Coronary artery (tissue), 2 donors: ENCODE measurements around the gene SNAP25.

Experiments
- DNase-seq: peaks from one replicate; pipeline ENCODE4 v3.0.0-alpha.2; 2017; ENCODE audit warnings: low spot score
- H3K27ac ChIP-seq, 2 donors: fragments of 200-600 bp; sonication (generic); one replicate each; pipeline ENCODE4 v1.5.1; 2016 to 2019
- H3K4me3 ChIP-seq: fragments of 200-600 bp; sonication (generic); 2 replicates; pipeline ENCODE4 v1.5.1; 2016; ENCODE audit warnings: mild to moderate bottlenecking, moderate library complexity
- TF ChIP-seq, protein P1 (sequence below): fragments of 200-600 bp; sonication (generic); IDR thresholded peaks from one replicate; pipeline ENCODE4 v1.5.1; 2019; ENCODE audit warnings: antibody characterized with exemption

SNAP25 gene

DNA sequence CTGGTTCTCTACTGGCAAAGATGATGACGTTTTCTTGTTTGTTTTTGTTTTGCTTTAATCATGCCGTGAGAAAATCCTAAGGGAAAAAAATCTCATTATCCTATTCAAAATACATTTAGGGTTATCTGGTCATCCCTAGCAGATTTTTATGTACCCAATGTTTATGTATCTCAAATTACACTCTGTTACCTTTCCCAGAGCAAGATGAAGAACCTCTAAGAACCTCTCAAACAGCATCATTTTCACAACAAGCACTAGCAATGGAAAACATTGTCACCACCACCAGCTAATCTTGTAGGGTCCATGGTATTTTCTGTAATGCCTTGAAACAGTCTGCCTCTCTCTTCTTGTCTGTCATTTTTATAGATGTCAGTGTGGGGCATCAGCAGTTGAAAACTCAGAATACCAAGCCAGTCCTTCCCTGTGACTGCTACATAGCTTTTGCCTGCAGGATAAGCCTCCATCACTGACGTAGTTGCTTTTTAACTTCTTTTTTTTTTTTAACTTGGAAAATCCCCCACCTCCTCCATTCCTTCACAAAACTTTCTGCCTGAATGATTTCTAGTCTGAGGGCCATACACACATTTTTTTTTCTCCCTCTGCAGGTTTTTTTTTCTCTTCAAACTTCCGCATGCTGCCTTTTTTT is 2.4 kb upstream of the SNAP25 start:
- TF ChIP-seq, protein P1, sequence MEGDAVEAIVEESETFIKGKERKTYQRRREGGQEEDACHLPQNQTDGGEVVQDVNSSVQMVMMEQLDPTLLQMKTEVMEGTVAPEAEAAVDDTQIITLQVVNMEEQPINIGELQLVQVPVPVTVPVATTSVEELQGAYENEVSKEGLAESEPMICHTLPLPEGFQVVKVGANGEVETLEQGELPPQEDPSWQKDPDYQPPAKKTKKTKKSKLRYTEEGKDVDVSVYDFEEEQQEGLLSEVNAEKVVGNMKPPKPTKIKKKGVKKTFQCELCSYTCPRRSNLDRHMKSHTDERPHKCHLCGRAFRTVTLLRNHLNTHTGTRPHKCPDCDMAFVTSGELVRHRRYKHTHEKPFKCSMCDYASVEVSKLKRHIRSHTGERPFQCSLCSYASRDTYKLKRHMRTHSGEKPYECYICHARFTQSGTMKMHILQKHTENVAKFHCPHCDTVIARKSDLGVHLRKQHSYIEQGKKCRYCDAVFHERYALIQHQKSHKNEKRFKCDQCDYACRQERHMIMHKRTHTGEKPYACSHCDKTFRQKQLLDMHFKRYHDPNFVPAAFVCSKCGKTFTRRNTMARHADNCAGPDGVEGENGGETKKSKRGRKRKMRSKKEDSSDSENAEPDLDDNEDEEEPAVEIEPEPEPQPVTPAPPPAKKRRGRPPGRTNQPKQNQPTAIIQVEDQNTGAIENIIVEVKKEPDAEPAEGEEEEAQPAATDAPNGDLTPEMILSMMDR, result no peak
- Histone ChIP-seq H3K27ac (no peak overlapping the region), H3K4me3 (no peak overlapping the region)
- no peak for DNase-seq

DNA sequence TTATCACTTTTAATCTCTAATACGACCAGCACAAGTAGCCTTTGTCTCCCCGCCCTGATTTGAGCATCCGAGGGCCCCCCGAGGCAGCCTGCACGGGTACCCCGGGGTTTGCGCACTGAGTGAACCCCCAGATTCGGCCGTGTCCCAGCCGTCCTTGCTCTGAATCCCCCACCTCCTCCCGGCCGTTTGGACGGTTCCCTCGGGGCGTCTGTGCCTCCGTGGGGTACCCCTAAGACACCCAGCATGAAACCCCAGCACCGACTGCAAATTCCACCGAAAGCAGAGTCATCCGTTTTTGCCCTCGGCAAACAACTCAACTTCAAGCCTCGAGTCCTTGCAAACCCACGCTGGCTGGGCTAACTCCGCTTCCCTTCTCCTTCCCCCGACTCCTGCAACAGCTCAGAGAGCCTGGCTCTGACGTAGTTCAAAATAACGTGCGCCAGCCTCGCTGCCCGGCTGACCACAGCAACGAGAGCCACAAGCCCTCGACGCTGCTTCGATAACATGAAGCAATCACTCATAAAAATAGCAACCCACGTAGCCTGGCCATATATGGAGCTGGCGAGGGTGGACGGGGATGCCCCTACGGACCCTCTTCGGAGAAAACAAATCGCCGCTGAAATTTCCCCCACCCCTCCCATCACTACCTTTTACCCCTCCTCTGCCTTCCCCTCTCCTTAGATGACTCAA is 764 bp upstream of the SNAP25 start:
- peak; percentile 78 for DNase-seq
- peak overlapping the region; percentile 61 for H3K4me3 ChIP-seq
- H3K27ac ChIP-seq, result peak overlapping the region; percentile 59 to 82
- TF ChIP-seq, protein P1, result no peak

DNA sequence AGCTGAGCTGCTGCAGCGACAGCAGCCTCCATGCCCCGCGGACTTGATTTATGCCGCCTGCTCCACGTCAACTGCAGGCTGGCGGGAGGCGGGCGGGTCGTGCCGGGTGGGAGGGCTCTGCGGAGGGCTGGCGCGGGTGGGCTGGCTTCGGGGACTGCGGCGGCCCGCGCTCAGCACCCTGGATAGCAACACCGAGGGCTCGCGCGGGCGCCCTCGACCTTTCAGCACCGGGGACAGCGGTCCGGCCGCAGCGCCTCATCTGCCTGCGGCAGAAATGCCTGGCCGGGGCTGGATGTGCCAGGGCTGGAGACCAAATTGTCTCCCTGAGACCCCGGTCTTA is 792 bp downstream of the SNAP25 start:
- TF ChIP-seq, protein P1, result no peak
- Histone ChIP-seq H3K27ac (peak overlapping the region in 1 of 2 donors; percentile 82), H3K4me3 (peak overlapping the region; percentile 61)
- peak; percentile 76 for DNase-seq

DNA sequence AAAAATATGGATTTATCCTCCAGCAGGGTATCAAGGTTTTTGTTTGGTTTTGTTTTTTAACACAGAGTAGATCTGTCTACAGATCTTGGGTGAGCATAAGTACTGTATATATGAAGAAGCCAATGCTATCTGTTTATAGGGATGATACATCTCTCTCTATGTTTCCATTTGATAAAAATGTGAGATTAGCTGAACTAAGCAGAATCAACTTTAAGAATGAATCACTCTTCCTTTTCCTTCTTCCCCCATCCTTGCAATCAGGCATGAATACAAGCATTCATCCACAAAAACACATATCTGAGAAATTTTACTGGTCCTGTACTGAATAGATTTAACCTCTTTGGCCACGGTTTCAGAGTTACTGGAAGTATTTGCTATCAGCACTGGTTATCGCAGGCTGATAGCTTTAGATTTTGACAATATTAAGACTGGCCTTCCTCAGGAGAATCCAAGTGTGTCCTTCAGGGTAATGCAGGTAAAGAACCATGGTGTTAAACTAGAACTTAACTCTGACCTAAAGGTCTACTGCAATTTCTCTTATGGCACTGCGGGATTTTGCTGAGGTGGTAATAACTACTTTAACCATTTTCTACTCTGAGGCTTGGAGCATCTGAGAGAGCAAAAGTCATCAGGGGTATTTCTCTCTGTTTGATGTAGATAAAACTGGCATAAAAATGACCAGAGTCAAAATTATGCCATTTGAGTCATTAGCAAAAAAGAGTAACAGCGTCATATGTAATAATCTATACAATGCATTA is 1.5 kb downstream of the SNAP25 start:
- no peak overlapping the region for H3K27ac ChIP-seq
- TF ChIP-seq, protein P1, result no peak
- DNase-seq, result no peak
- no peak overlapping the region for H3K4me3 ChIP-seq

DNA sequence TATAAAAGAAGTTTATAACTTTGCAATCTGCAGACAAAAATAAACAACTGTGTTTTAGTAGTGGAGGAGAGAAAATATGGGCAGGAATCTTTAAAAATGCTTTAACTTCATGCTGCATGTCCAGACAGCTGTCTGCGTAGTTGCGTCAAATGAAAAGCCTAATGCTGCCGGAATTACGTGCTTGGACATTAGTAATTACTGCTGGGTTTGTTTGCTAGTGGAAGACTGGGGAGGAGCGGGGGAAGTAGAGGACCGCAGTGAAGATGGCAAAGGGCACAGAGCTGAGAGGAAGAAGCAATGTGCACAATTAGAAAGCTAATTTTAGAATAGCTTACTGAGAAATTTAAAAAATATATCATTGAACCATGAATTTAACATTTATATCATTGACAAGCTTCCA is 2.4 kb downstream of the SNAP25 start:
- TF ChIP-seq, protein P1, result no peak
- H3K27ac ChIP-seq, result no peak overlapping the region
- H3K4me3 ChIP-seq, result no peak overlapping the region
- DNase-seq, result no peak

DNA sequence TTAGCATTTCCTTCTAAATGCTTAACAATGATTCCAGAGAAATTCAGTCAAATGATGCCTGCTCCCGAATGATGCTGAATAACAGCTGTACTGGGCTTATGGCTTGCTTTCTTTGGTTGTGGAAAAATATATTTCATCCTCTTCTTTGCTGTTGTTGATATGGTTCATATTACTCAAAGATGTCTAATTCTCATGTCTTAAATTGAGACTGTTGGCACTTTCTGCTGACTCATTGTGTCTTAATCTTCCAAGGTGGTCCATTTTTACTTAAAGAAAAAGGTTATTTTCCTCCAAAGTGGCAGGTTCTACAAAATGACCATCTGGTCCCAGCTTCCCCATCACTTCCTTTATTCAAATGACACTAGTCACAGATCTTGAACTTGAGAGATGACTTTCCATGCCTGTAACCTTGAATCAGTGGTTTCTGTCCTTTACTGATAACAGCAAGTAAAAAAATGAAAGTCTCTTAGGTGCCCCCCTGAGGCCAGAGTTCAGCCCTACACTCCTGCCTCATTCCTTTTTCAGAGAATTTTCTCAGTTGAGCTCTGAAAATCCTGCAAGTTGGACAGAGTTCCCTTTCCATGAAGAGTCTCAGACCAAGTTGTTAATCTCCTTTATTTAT is 6.9 kb downstream of the SNAP25 start:
- DNase-seq, result no peak
- TF ChIP-seq, protein P1, result no peak
- Histone ChIP-seq H3K27ac (no peak overlapping the region), H3K4me3 (no peak overlapping the region)
